Neural cell (in vitro differentiated cells): ENCODE data around the gene PDE4D. TPM values are rescaled to one million over a fixed set of nuclear protein-coding genes. Genes with fewer than 3 reads are reported as not detected.

Experiments used
- H2AFZ ChIP-seq: fragments of 200-600, 300-800 bp; sonication (generic), shearing (Covaris generic); 2 replicates; pipeline ENCODE4 v1.6.0; 2014; ENCODE audit warnings: low read depth, mild to moderate bottlenecking, antibody characterized with exemption, low read length, moderate library complexity
- H3F3A ChIP-seq: fragments of 200-600 bp; shearing (Covaris generic); 2 replicates; pipeline ENCODE4 v1.6.1; 2016; ENCODE audit warnings: mild to moderate bottlenecking, moderate library complexity, mixed read lengths, antibody characterized with exemption, low read length; ENCODE audit not compliant: insufficient read depth, poor library complexity, severe bottlenecking
- H3K27ac ChIP-seq: fragments of 200-600, 300-800 bp; sonication (generic), shearing (Covaris generic); 2 replicates; pipeline ENCODE4 v1.5.1; 2014; ENCODE audit warnings: mild to moderate bottlenecking, low read length, moderate library complexity
- H3K27me3 ChIP-seq: fragments of 300-800, 200-600 bp; sonication (generic), shearing (Covaris generic); 2 replicates; pipeline ENCODE4 v1.6.0; 2014; ENCODE audit warnings: mild to moderate bottlenecking, low read depth, low read length, moderate library complexity; ENCODE audit not compliant: insufficient read depth
- H3K36me3 ChIP-seq: fragments of 300-800, 200-600 bp; sonication (generic), shearing (Covaris generic); 2 replicates; pipeline ENCODE4 v1.5.1; 2014; ENCODE audit warnings: mild to moderate bottlenecking, antibody characterized with exemption, low read length, moderate library complexity; ENCODE audit not compliant: insufficient read depth
- H3K4me2 ChIP-seq: fragments of 300-800, 200-600 bp; sonication (generic), shearing (Covaris generic); 2 replicates; pipeline ENCODE4 v1.6.0; 2014; ENCODE audit warnings: mild to moderate bottlenecking, low read length
- H3K4me3 ChIP-seq: fragments of 300-800, 200-600 bp; sonication (generic), shearing (Covaris generic); 2 replicates; pipeline ENCODE4 v1.5.1; 2014; ENCODE audit warnings: mild to moderate bottlenecking, low read length, moderate library complexity
- H3K79me2 ChIP-seq: fragments of 200-600 bp; shearing (Covaris generic); replicated peaks from 2 replicates; pipeline ENCODE4 v1.6.0; 2014; ENCODE audit warnings: mild to moderate bottlenecking, low read length, moderate library complexity; ENCODE audit not compliant: insufficient read depth
- H3K9ac ChIP-seq: fragments of 300-800, 200-600 bp; sonication (generic), shearing (Covaris generic); 2 replicates; pipeline ENCODE4 v1.6.1; 2016; ENCODE audit warnings: mild to moderate bottlenecking, low read length, mixed read lengths
- H3K9me2 ChIP-seq: fragments of 200-600 bp; shearing (Covaris generic); 2 replicates; pipeline ENCODE4 v1.6.1; 2016; ENCODE audit warnings: mild to moderate bottlenecking, low read length, mixed read lengths; ENCODE audit not compliant: insufficient read depth
- H3K9me3 ChIP-seq: fragments of 200-600, 300-800 bp; sonication (generic), shearing (Covaris generic); 2 replicates; pipeline ENCODE4 v1.6.1; 2016; ENCODE audit warnings: mild to moderate bottlenecking, mixed run types, low read length, moderate library complexity, mixed read lengths
- H4K20me1 ChIP-seq: fragments of 200-600 bp; shearing (Covaris generic); 2 replicates; pipeline ENCODE4 v1.6.1; 2016; ENCODE audit warnings: mild to moderate bottlenecking, mixed run types; ENCODE audit not compliant: insufficient read depth
- EP300 ChIP-seq: fragments of 450-650 bp; conservative IDR thresholded peaks from 2 replicates; pipeline ENCODE4 v1.6.1; 2014; ENCODE audit warnings: antibody characterized with exemption, mild to moderate bottlenecking, moderate library complexity; ENCODE audit not compliant: poor library complexity, severe bottlenecking
- EZH2 ChIP-seq: fragments of 200-600, 300-800 bp; shearing (Covaris generic), sonication (generic); IDR thresholded peaks from 2 replicates; pipeline ENCODE4 v1.6.1; 2014; ENCODE audit warnings: antibody characterized with exemption, low read length, borderline replicate concordance, mild to moderate bottlenecking; ENCODE audit not compliant: insufficient read depth, poor library complexity, severe bottlenecking
- MXI1 ChIP-seq: fragments of 450-650 bp; conservative IDR thresholded peaks from 2 replicates; pipeline ENCODE4 v1.6.1; 2014; ENCODE audit warnings: antibody characterized with exemption, mild to moderate bottlenecking; ENCODE audit not compliant: poor library complexity, severe bottlenecking
- POLR2AphosphoS5 ChIP-seq: IDR thresholded peaks from 2 replicates; pipeline ENCODE4 v1.6.1; 2012
- RAD21 ChIP-seq: fragments of 450-650 bp; conservative IDR thresholded peaks from 2 replicates; pipeline ENCODE4 v1.6.1; 2014; ENCODE audit warnings: antibody characterized with exemption, mild to moderate bottlenecking, moderate library complexity
- SMC3 ChIP-seq: fragments of 450-650 bp; conservative IDR thresholded peaks from 2 replicates; pipeline ENCODE4 v1.6.1; 2014; ENCODE audit warnings: antibody characterized with exemption, mild to moderate bottlenecking, moderate library complexity; ENCODE audit not compliant: poor library complexity
- TAF1 ChIP-seq: IDR thresholded peaks from 2 replicates; pipeline ENCODE4 v1.6.1; 2012; ENCODE audit warnings: low read depth
- polyA plus RNA-seq: library from polyadenylated mRNA; depleted of rRNA; stranded (reverse); fragments of >200 nt; gene quantifications from 2 replicates; pipeline ENCODE4 v1.2.3, GENCODE V29; 2014
- TF ChIP-seq, protein P1 (sequence below): fragments of 450-650 bp; IDR thresholded peaks from 2 replicates; pipeline ENCODE4 v1.5.1; 2014; ENCODE audit warnings: antibody characterized with exemption, mild to moderate bottlenecking, moderate library complexity; ENCODE audit not compliant: poor library complexity, severe bottlenecking
- TF ChIP-seq, protein P2 (sequence below): IDR thresholded peaks from 2 replicates; pipeline ENCODE4 v1.6.1; 2012; ENCODE audit warnings: borderline replicate concordance

Gene PDE4D
- polyA plus RNA-seq, 1 donor from 2014 or later: 42.8 TPM

DNA sequence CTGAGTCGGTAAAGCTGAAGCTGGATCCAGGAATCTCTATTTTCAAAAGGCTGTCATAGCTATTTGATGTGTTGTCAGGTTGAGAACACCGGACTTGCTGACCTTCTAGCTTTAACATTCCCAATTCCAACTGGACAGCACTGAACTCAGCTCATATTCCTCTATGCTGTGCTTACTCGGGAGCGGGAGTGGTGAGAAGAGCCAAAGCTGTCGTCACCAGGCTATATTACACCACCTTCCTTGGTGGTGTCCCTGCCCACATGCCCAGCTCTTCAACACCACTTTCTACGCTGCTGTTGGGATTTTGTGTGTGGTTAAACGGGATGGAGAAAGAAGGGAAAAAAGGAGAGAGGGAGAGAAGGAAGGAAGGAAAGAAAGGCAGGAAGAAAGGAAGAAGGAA, 657.1 kb downstream of the PDE4D start:
- TF ChIP-seq POLR2AphosphoS5 (no peak), SMC3 (no peak), TAF1 (no peak), EP300 (no peak), EZH2 (no peak), MXI1 (no peak), RAD21 (no peak)
- TF ChIP-seq, protein P1, sequence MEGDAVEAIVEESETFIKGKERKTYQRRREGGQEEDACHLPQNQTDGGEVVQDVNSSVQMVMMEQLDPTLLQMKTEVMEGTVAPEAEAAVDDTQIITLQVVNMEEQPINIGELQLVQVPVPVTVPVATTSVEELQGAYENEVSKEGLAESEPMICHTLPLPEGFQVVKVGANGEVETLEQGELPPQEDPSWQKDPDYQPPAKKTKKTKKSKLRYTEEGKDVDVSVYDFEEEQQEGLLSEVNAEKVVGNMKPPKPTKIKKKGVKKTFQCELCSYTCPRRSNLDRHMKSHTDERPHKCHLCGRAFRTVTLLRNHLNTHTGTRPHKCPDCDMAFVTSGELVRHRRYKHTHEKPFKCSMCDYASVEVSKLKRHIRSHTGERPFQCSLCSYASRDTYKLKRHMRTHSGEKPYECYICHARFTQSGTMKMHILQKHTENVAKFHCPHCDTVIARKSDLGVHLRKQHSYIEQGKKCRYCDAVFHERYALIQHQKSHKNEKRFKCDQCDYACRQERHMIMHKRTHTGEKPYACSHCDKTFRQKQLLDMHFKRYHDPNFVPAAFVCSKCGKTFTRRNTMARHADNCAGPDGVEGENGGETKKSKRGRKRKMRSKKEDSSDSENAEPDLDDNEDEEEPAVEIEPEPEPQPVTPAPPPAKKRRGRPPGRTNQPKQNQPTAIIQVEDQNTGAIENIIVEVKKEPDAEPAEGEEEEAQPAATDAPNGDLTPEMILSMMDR: no peak
- TF ChIP-seq, protein P2, sequence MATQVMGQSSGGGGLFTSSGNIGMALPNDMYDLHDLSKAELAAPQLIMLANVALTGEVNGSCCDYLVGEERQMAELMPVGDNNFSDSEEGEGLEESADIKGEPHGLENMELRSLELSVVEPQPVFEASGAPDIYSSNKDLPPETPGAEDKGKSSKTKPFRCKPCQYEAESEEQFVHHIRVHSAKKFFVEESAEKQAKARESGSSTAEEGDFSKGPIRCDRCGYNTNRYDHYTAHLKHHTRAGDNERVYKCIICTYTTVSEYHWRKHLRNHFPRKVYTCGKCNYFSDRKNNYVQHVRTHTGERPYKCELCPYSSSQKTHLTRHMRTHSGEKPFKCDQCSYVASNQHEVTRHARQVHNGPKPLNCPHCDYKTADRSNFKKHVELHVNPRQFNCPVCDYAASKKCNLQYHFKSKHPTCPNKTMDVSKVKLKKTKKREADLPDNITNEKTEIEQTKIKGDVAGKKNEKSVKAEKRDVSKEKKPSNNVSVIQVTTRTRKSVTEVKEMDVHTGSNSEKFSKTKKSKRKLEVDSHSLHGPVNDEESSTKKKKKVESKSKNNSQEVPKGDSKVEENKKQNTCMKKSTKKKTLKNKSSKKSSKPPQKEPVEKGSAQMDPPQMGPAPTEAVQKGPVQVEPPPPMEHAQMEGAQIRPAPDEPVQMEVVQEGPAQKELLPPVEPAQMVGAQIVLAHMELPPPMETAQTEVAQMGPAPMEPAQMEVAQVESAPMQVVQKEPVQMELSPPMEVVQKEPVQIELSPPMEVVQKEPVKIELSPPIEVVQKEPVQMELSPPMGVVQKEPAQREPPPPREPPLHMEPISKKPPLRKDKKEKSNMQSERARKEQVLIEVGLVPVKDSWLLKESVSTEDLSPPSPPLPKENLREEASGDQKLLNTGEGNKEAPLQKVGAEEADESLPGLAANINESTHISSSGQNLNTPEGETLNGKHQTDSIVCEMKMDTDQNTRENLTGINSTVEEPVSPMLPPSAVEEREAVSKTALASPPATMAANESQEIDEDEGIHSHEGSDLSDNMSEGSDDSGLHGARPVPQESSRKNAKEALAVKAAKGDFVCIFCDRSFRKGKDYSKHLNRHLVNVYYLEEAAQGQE: no peak
- H2AFZ ChIP-seq: no peak overlapping the region
- no peak overlapping the region for H3K4me2 ChIP-seq
- no peaks in the 10 kb centered on the region for H3K79me2 ChIP-seq
- no peak overlapping the region for H3K4me3 ChIP-seq
- no peak overlapping the region for H3K9ac ChIP-seq
- no peaks in the 10 kb centered on the region for H3K27me3 ChIP-seq
- H3K36me3 ChIP-seq: no peaks in the 10 kb centered on the region
- no peaks in the 10 kb centered on the region for H3K9me3 ChIP-seq
- no peaks in the 10 kb centered on the region for H4K20me1 ChIP-seq
- no peak overlapping the region for H3K27ac ChIP-seq
- H3K9me2 ChIP-seq: no peaks in the 10 kb centered on the region
- H3F3A ChIP-seq: no peaks in the 10 kb centered on the region

DNA sequence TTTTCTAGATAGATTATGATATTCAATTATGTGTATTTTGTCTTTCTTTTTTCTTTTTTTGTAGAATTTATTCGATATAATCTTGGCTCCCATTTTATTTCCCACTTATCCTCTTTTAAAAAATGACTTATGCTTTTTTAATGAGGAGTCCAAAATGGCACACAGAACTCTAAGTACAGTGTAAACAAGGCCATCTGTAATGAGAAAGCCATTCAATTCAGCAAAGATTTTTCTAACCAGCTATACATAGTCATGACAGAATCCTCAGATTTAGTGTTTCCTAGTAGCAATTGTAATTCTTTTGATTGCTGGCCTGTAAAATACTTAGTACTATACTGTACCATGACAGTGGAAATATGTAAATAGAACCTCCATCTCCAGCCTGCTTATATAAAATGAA, 659.3 kb downstream of the PDE4D start:
- H3K4me2 ChIP-seq: no peak overlapping the region
- H3K27me3 ChIP-seq: no peaks in the 10 kb centered on the region
- H3K36me3 ChIP-seq: no peaks in the 10 kb centered on the region
- H3K9me3 ChIP-seq: no peaks in the 10 kb centered on the region
- no peak overlapping the region for H3K9ac ChIP-seq
- no peaks in the 10 kb centered on the region for H4K20me1 ChIP-seq
- TF ChIP-seq, protein P2: no peak
- TF ChIP-seq, protein P1: no peak
- no peak overlapping the region for H3K4me3 ChIP-seq
- H3K79me2 ChIP-seq: no peaks in the 10 kb centered on the region
- H3K27ac ChIP-seq: no peak overlapping the region
- no peaks in the 10 kb centered on the region for H3K9me2 ChIP-seq
- no peak overlapping the region for H2AFZ ChIP-seq
- no peaks in the 10 kb centered on the region for H3F3A ChIP-seq
